Gastroesophageal sphincter (tissue), 4 donors: Measurements from ENCODE around the gene CDH15. TPM values are rescaled to one million over a fixed set of nuclear protein-coding genes. Genes with fewer than 3 reads are reported as not detected.

Experiments
- ATAC-seq: fragments of 150-250 bp; one replicate; pipeline ENCODE4 v1.9.1; 2016; ENCODE audit warnings: mild to moderate bottlenecking, moderate library complexity
- H3K27ac ChIP-seq, 4 donors: fragments of 200-600 bp; sonication (generic) in 3 of 4; 1 replicate in 3 of 4; 2 replicates in 1 of 4; pipeline ENCODE4 v1.5.1; 2016 to 2019
- H3K27me3 ChIP-seq: fragments of 200-600 bp; sonication (generic); one replicate; pipeline ENCODE4 v1.5.1; 2019
- H3K36me3 ChIP-seq, 2 donors: fragments of 200-600 bp; sonication (generic); one replicate each; pipeline ENCODE4 v1.5.1; 2019; ENCODE audit warnings: control low read depth in 1 of 2
- H3K4me1 ChIP-seq, 3 donors: fragments of 200-600 bp; sonication (generic); 1 replicate in 2 of 3; 2 replicates in 1 of 3; pipeline ENCODE4 v1.5.1; 2016 to 2019; ENCODE audit warnings: control low read depth in 2 of 3
- H3K4me3 ChIP-seq, 2 donors: fragments of 200-600 bp; sonication (generic); one replicate each; pipeline ENCODE4 v1.5.1; 2019; ENCODE audit warnings: mild to moderate bottlenecking in 1 of 2, moderate library complexity in 1 of 2
- H3K9me3 ChIP-seq, 3 donors: fragments of 200-600 bp; sonication (generic); one replicate each; pipeline ENCODE4 v1.5.1; 2017 to 2019; ENCODE audit warnings: control low read depth in 2 of 3
- CTCF ChIP-seq, 4 experiments: fragments of 200-600 bp in 2 of 4; fragments of 450-650 bp in 2 of 4; sonication (generic) in 1 of 4; IDR thresholded peaks; one replicate each; pipeline ENCODE4 v1.5.1; 2017 to 2019; ENCODE audit warnings: antibody characterized with exemption in 4 of 4, mild to moderate bottlenecking in 2 of 4, moderate library complexity in 2 of 4
- EP300 ChIP-seq: sonication (generic); formaldehyde crosslinking; IDR thresholded peaks from one replicate; pipeline ENCODE4 v1.6.1; 2017; ENCODE audit warnings: antibody characterized with exemption, mild to moderate bottlenecking
- POLR2A ChIP-seq, 2 donors: fragments of 450-650 bp; IDR thresholded peaks; one replicate each; pipeline ENCODE4 v1.6.1; 2017; ENCODE audit warnings: antibody characterized with exemption in 2 of 2, mild to moderate bottlenecking in 2 of 2, moderate library complexity in 1 of 2
- POLR2AphosphoS5 ChIP-seq: sonication (generic); formaldehyde crosslinking; IDR thresholded peaks from one replicate; pipeline ENCODE4 v1.6.1; 2017; ENCODE audit warnings: antibody characterized with exemption
- WGBS, 2 donors: methylation state at CpG; one replicate each; pipeline ENCODE4 v1.1.5; 2018; ENCODE audit warnings: low coverage in 1 of 2; 5-methylcytosine and 5-hydroxymethylcytosine counted together
- total RNA-seq, 4 donors: library from RNA; depleted of rRNA; stranded (reverse); fragments of >200 nt; gene quantifications; one replicate each; pipeline ENCODE4 v1.1.0, GENCODE V29; 2016

The CDH15 gene
- total RNA-seq, 4 donors from 2014 or later: 0.15 to 1.1 (median 0.27) TPM; not detected in 1

DNA sequence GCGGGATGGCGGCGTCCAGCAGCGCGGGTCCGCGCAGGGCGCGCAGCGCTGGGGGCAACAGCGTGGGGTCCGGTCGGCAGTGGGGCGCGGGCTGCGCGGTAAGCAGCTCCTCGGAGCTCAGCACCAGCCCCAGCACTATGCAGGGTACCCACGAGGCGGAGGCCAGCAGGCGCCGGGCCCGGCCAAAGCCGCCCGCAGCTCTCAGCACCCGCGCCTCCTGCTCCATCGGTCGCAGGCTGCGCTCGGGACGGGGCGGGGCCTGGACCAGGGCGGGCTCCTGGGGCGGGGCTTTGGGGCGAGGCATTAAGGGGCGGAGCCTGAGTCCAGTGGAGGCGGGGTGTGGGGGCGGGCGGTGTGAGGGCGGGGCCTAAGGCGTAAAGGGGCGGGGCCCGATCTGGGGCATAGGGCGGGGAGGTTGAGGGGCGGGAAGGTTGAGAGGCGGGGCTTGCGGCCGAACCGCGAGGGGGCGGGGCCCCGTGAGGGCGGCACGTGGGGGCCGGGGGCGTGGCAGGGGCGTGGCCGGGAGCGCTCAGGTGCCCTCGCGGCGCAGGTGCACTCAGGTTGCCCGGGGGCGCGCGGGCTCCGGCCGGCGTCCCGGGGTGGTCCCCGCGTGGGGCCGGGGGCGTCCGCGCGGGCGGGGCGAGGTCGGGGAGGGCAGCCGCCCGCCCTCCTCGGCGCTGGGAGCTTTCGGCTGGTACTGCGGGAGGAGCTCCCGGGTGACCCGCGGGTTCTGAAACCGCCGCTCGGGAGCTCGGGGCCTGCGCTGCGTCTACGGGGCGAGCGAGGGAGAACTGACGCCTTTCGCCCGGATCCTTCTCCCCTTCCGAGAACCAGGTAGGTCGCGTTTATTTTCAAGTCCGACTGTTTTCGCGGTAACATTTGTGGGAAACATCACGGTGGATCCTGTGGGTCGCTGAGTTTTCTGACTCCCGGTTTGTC, 30.2 kb downstream of the CDH15 start:
- H3K36me3 ChIP-seq: no peaks in the 10 kb centered on the region
- no peak for TF ChIP-seq EP300
- no peak for TF ChIP-seq CTCF (IDR thresholded peaks at IDR 0.05)
- no peak for TF ChIP-seq POLR2A (IDR thresholded peaks at IDR 0.05)
- TF ChIP-seq POLR2AphosphoS5: no peak
- H3K4me1 ChIP-seq: peaks cover 0 to 23% (median 12%) of the 10 kb centered on the region in 3 donors
- peak overlapping the region in 1 of 2 donors; percentile 44 for H3K4me3 ChIP-seq
- peaks cover 0 to 9% (median 0%) of the 10 kb centered on the region in 3 donors for H3K9me3 ChIP-seq
- peak; percentile 62 for ATAC-seq
- H3K27me3 ChIP-seq: peaks cover 98% of the 10 kb centered on the region
- 5% methylated on average over 13 of the region's 111 CpGs; no CpG with 5 or more reads in 1 of the 2 donors for WGBS, 2 donors
- no peak overlapping the region for H3K27ac ChIP-seq

- WGBS, 2 donors: 51 to 73% methylated on average over 19 to 39 of the region's 49 CpGs
- Histone ChIP-seq H3K4me3 (peak overlapping the region in 1 of 2 donors; percentile 44), H3K4me1 (peaks cover 0 to 23% (median 12%) of the 10 kb centered on the region in 3 donors), H3K9me3 (peaks cover 0 to 9% (median 0%) of the 10 kb centered on the region in 3 donors), H3K27ac (no peak overlapping the region), H3K36me3 (no peaks in the 10 kb centered on the region), H3K27me3 (peaks cover 95% of the 10 kb centered on the region)
- no peak for TF ChIP-seq CTCF (IDR thresholded peaks at IDR 0.05)
- TF ChIP-seq POLR2A (IDR thresholded peaks at IDR 0.05): no peak
- no peak for TF ChIP-seq POLR2AphosphoS5
- TF ChIP-seq EP300: no peak
- no peak for ATAC-seq
Observed at GRCh38 chr16:89202422-89203215, 31.1 kb downstream of the CDH15 start.

GRCh38 chr16:89207993-89208392, 36.4 kb downstream of the CDH15 start:
- H3K4me3 ChIP-seq: no peak overlapping the region
- H3K36me3 ChIP-seq: no peaks in the 10 kb centered on the region
- H3K27ac ChIP-seq: no peak overlapping the region
- ATAC-seq: no peak
- no peaks in the 10 kb centered on the region for H3K4me1 ChIP-seq
- peaks cover 49% of the 10 kb centered on the region for H3K27me3 ChIP-seq
- 89 to 100% methylated on average over 1 to 3 of the region's 4 CpGs for WGBS, 2 donors
- TF ChIP-seq CTCF (IDR thresholded peaks at IDR 0.05): no peak
- no peak for TF ChIP-seq POLR2A (IDR thresholded peaks at IDR 0.05)
- TF ChIP-seq EP300: no peak
- no peak for TF ChIP-seq POLR2AphosphoS5
- peaks cover 0 to 2% (median 0%) of the 10 kb centered on the region in 3 donors for H3K9me3 ChIP-seq

- no peak for ATAC-seq
- TF ChIP-seq POLR2AphosphoS5 (no peak), EP300 (no peak), CTCF (IDR thresholded peaks at IDR 0.05) (no peak), POLR2A (IDR thresholded peaks at IDR 0.05) (no peak)
- Histone ChIP-seq H3K4me1 (no peaks in the 10 kb centered on the region), H3K4me3 (no peak overlapping the region), H3K9me3 (no peaks in the 10 kb centered on the region), H3K27me3 (peaks cover 33% of the 10 kb centered on the region), H3K36me3 (no peaks in the 10 kb centered on the region), H3K27ac (no peak overlapping the region)
- 55% methylated on average over 6 of the region's 15 CpGs; no CpG with 5 or more reads in 1 of the 2 donors for WGBS, 2 donors
Observed at GRCh38 chr16:89209522-89210044, 38.0 kb downstream of the CDH15 start.
